ENCODE results near the gene PSENEN.

Gene PSENEN

DNA sequence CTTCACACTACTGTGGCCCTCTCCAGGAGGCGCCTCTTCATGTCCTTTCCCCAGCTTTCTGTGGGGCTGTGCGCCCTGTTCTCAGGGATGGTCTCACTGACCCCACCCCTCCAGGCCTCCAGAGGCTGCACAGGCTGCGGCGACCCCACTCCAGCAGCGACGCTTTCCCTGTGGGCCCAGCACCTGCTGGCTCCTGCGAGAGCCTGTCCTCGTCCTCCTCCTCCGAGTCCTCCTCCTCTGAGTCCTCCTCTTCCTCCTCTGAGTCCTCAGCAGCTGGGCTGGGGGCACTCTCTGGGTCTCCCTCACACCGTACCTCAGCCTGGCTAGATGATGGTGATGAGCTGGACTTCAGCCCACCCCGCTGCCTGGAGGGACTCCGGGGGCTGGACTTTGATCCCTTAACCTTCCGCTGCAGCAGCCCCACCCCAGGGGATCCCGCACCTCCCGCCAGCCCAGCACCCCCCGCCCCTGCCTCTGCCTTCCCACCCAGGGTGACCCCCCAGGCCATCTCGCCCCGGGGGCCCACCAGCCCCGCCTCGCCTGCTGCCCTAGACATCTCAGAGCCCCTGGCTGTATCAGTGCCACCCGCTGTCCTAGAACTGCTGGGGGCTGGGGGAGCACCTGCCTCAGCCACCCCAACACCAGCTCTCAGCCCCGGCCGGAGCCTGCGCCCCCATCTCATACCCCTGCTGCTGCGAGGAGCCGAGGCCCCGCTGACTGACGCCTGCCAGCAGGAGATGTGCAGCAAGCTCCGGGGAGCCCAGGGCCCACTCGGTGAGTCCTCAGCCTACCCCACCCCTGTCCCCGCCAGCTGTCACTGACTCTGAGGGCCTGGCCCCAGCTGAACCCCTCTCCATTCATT, 41.1 kb downstream of the PSENEN start:
- in situ Hi-C loops (cut with HindIII; ENCODE audit: low sequenced_read_pairs): no loop called here
- no peak for DNase-seq (ENCODE audit: low read depth)
- H3K4me3 ChIP-seq (ENCODE audit: low read depth, low read length): no peak overlapping the region
- TF ChIP-seq, protein P1, sequence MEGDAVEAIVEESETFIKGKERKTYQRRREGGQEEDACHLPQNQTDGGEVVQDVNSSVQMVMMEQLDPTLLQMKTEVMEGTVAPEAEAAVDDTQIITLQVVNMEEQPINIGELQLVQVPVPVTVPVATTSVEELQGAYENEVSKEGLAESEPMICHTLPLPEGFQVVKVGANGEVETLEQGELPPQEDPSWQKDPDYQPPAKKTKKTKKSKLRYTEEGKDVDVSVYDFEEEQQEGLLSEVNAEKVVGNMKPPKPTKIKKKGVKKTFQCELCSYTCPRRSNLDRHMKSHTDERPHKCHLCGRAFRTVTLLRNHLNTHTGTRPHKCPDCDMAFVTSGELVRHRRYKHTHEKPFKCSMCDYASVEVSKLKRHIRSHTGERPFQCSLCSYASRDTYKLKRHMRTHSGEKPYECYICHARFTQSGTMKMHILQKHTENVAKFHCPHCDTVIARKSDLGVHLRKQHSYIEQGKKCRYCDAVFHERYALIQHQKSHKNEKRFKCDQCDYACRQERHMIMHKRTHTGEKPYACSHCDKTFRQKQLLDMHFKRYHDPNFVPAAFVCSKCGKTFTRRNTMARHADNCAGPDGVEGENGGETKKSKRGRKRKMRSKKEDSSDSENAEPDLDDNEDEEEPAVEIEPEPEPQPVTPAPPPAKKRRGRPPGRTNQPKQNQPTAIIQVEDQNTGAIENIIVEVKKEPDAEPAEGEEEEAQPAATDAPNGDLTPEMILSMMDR (IDR thresholded peaks at IDR 0.05; ENCODE audit: low read depth, low read length, missing control alignments): no peak

DNA sequence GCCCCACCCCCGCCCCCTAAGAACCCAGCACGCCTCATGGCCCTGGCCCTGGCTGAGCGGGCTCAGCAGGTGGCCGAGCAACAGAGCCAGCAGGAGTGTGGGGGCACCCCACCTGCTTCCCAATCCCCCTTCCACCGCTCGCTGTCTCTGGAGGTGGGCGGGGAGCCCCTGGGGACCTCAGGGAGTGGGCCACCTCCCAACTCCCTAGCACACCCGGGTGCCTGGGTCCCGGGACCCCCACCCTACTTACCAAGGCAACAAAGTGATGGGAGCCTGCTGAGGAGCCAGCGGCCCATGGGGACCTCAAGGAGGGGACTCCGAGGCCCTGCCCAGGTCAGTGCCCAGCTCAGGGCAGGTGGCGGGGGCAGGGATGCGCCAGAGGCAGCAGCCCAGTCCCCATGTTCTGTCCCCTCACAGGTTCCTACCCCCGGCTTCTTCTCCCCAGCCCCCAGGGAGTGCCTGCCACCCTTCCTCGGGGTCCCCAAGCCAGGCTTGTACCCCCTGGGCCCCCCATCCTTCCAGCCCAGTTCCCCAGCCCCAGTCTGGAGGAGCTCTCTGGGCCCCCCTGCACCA, 41.9 kb downstream of the PSENEN start:
- in situ Hi-C loops (cut with HindIII; ENCODE audit: low sequenced_read_pairs): no loop called here
- no peak overlapping the region for H3K4me3 ChIP-seq (ENCODE audit: low read depth, low read length)
- TF ChIP-seq, protein P1 (IDR thresholded peaks at IDR 0.05; ENCODE audit: low read depth, low read length, missing control alignments): no peak
- no peak for DNase-seq (ENCODE audit: low read depth)

GRCh38 chr19:35788205-35788960, 42.9 kb downstream of the PSENEN start:
- no peak for DNase-seq (ENCODE audit: low read depth)
- H3K4me3 ChIP-seq (ENCODE audit: low read depth, low read length): no peak overlapping the region
- in situ Hi-C loops (cut with HindIII; ENCODE audit: low sequenced_read_pairs): no loop called here
- TF ChIP-seq, protein P1 (IDR thresholded peaks at IDR 0.05; ENCODE audit: low read depth, low read length, missing control alignments): no peak

GRCh38 chr19:35789195-35789977, 43.9 kb downstream of the PSENEN start:
- no peak for DNase-seq (ENCODE audit: low read depth)
- in situ Hi-C loops (cut with HindIII; ENCODE audit: low sequenced_read_pairs): no loop called here
- TF ChIP-seq, protein P1 (IDR thresholded peaks at IDR 0.05; ENCODE audit: low read depth, low read length, missing control alignments): no peak
- H3K4me3 ChIP-seq (ENCODE audit: low read depth, low read length): no peak overlapping the region

DNA sequence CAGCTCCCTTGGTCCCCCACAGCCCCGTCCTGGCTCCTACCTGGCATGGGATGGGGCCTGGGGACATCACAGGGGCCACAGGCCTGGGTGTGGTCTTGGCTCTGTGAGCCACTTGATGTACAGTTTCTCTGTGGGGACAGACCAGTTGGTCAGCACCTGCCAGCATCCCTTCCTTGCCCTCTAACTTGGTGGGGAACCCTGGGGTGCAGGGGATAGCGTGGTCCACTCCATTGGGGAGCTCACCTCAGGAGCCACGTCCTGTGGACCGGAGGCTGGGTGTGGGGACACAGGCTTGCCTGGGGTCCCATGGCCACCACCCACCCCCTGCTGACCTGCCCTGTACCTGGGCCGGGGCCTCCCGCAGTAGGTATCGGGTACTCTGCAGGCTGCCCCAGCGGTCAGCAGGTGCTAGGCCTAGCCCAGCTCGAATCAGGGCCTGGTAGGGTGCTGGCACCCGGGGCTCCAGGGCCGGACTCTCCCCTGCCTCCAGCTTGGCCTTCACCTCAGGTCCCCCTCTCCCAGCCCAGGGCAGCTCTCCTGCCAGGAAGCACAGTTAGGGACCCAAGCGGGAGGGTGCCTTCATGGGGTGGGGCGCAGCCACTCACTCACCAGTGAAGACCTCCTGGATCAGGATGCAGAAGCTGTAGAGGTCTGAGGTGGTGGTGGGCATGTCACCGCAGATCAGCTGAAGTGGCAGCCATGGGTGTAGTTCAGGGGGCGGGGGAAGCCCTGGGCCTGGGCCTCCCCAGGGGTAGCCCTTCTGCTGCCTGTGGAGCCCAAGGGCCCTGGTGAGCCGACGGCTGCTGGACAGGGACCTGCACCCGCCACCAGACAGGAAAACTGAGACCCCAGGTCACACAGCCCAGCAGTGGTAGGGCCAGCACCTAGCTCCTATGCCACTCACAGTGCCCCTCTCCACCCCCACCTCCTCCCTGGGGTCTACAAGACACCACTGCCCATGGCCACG, 44.8 kb downstream of the PSENEN start:
- in situ Hi-C loops (cut with HindIII; ENCODE audit: low sequenced_read_pairs): no loop called here

More for the DNA sequence above, 44.8 kb downstream of the PSENEN start:
- TF ChIP-seq, protein P1 (IDR thresholded peaks at IDR 0.05; ENCODE audit: low read depth, low read length, missing control alignments): no peak
- H3K4me3 ChIP-seq (ENCODE audit: low read depth, low read length): no peak overlapping the region
- DNase-seq (ENCODE audit: low read depth): no peak

All from astrocyte of the cerebellum (primary cell).